Thymus (tissue), 11 donors: Measurements from ENCODE around the gene HMMR. TPM values are rescaled to one million over a fixed set of nuclear protein-coding genes. Genes with fewer than 3 reads are reported as not detected.

ENCODE experiments used
- DNase-seq, 9 donors: peaks; one replicate each; pipeline ENCODE4 v3.0.0-alpha.2; 2013; ENCODE audit warnings: low spot score in 9 of 9, low read depth in 6 of 9, missing footprints in 1 of 9
- H3K27ac ChIP-seq, 2 donors: one replicate each; pipeline ENCODE4 v1.5.1; 2013; ENCODE audit warnings: control low read depth in 1 of 2, low read depth in 1 of 2, low read length in 1 of 2, mild to moderate bottlenecking in 1 of 2, moderate library complexity in 1 of 2
- H3K27me3 ChIP-seq, 2 donors: one replicate each; pipeline ENCODE4 v1.5.1; 2013; ENCODE audit warnings: low read length in 1 of 2; ENCODE audit not compliant: control insufficient read depth in 2 of 2, insufficient read depth in 1 of 2
- H3K36me3 ChIP-seq, 2 donors: one replicate each; pipeline ENCODE4 v1.5.1; 2013; ENCODE audit warnings: low read length in 1 of 2, mild to moderate bottlenecking in 1 of 2, moderate library complexity in 1 of 2; ENCODE audit not compliant: control insufficient read depth in 2 of 2, insufficient read depth in 2 of 2
- H3K4me1 ChIP-seq, 2 donors: one replicate each; pipeline ENCODE4 v1.5.1; 2013; ENCODE audit warnings: low read length in 2 of 2; ENCODE audit not compliant: control insufficient read depth in 2 of 2, insufficient read depth in 2 of 2
- H3K4me3 ChIP-seq, 2 donors: one replicate each; pipeline ENCODE4 v1.5.1; 2013; ENCODE audit warnings: low read length in 2 of 2, control low read depth in 1 of 2, mild to moderate bottlenecking in 1 of 2
- H3K9me3 ChIP-seq, 2 donors: one replicate each; pipeline ENCODE4 v1.5.1; 2013; ENCODE audit warnings: low read length in 1 of 2, mild to moderate bottlenecking in 1 of 2; ENCODE audit not compliant: control insufficient read depth in 2 of 2, insufficient read depth in 1 of 2
- WGBS: extraction: QIAGEN DNeasy Blood & Tissue Kit; methylation state at CpG from one replicate; pipeline ENCODE4 v1.1.7; 2013; 5-methylcytosine and 5-hydroxymethylcytosine counted together
- polyA plus RNA-seq: library from polyadenylated mRNA; stranded (reverse); fragments of 200-250 nt; gene quantifications from one replicate; pipeline ENCODE4 v1.2.3, GENCODE V29; 2013
- total RNA-seq: library from RNA; stranded (reverse); fragments of 120-200 nt; gene quantifications from one replicate; pipeline ENCODE4 v1.2.4, GENCODE V29; 2013
- donor health status: healthy.

The HMMR gene
- total and polyA plus RNA-seq, 2 donors = 6.2 to 54.9 TPM

- WGBS = 53% methylated on average over 5 of the region's 5 CpGs
Measured at GRCh38 chr5:163508753-163509152, 48.3 kb downstream of the HMMR start.

GRCh38 chr5:163509291-163509951 lies 49.0 kb downstream of the HMMR start:
- H3K4me3 ChIP-seq = peak overlapping the region in 1 of 2 donors; percentile 17
- peaks cover 8 to 24% of the 10 kb centered on the region in 2 donors for H3K36me3 ChIP-seq
- H3K27ac ChIP-seq = peak overlapping the region in 1 of 2 donors; percentile 64
- H3K4me1 ChIP-seq = peaks cover 5 to 8% of the 10 kb centered on the region in 2 donors
- no peak for DNase-seq
- no peaks in the 10 kb centered on the region for H3K9me3 ChIP-seq
- 76% methylated on average over 7 of the region's 7 CpGs for WGBS
- H3K27me3 ChIP-seq = no peaks in the 10 kb centered on the region

More at GRCh38 chr5:163508753-163509152, 48.3 kb downstream of the HMMR start:
- Histone ChIP-seq H3K9me3 (no peaks in the 10 kb centered on the region), H3K36me3 (peaks cover 8 to 22% of the 10 kb centered on the region in 2 donors), H3K4me1 (peaks cover 5 to 8% of the 10 kb centered on the region in 2 donors), H3K27me3 (no peaks in the 10 kb centered on the region), H3K27ac (no peak overlapping the region), H3K4me3 (no peak overlapping the region)
- DNase-seq = no peak

GRCh38 chr5:163512526-163512925 lies 52.1 kb downstream of the HMMR start:
- 98% methylated on average over 5 of the region's 5 CpGs for WGBS
- peaks cover 22 to 51% of the 10 kb centered on the region in 2 donors for H3K36me3 ChIP-seq
- H3K27me3 ChIP-seq = no peaks in the 10 kb centered on the region
- DNase-seq = no peak
- H3K4me3 ChIP-seq = no peak overlapping the region
- no peak overlapping the region for H3K27ac ChIP-seq
- H3K9me3 ChIP-seq = no peaks in the 10 kb centered on the region
- peaks cover 5 to 8% of the 10 kb centered on the region in 2 donors for H3K4me1 ChIP-seq

GRCh38 chr5:163525096-163525495 lies 64.7 kb downstream of the HMMR start:
- 94% methylated on average over 1 of the region's 1 CpG for WGBS
- H3K9me3 ChIP-seq = no peaks in the 10 kb centered on the region
- DNase-seq = no peak
- no peak overlapping the region for H3K4me3 ChIP-seq
- no peaks in the 10 kb centered on the region for H3K4me1 ChIP-seq
- no peaks in the 10 kb centered on the region for H3K27me3 ChIP-seq
- peaks cover 0 to 13% of the 10 kb centered on the region in 2 donors for H3K36me3 ChIP-seq
- H3K27ac ChIP-seq = no peak overlapping the region

GRCh38 chr5:163529698-163530097 lies 69.3 kb downstream of the HMMR start:
- DNase-seq = no peak
- WGBS = 82% methylated on average over 5 of the region's 5 CpGs
- Histone ChIP-seq H3K9me3 (no peaks in the 10 kb centered on the region), H3K27ac (no peak overlapping the region), H3K36me3 (no peaks in the 10 kb centered on the region), H3K27me3 (no peaks in the 10 kb centered on the region), H3K4me1 (no peaks in the 10 kb centered on the region), H3K4me3 (no peak overlapping the region)

GRCh38 chr5:163531272-163531671 lies 70.8 kb downstream of the HMMR start:
- DNase-seq = no peak
- H3K36me3 ChIP-seq = no peaks in the 10 kb centered on the region
- H3K27me3 ChIP-seq = no peaks in the 10 kb centered on the region
- WGBS = 80% methylated on average over 3 of the region's 3 CpGs
- no peak overlapping the region for H3K4me3 ChIP-seq
- H3K9me3 ChIP-seq = no peaks in the 10 kb centered on the region
- H3K4me1 ChIP-seq = no peaks in the 10 kb centered on the region
- no peak overlapping the region for H3K27ac ChIP-seq

- Histone ChIP-seq H3K36me3 (no peaks in the 10 kb centered on the region), H3K27ac (no peak overlapping the region), H3K27me3 (no peaks in the 10 kb centered on the region), H3K9me3 (no peaks in the 10 kb centered on the region), H3K4me1 (no peaks in the 10 kb centered on the region), H3K4me3 (no peak overlapping the region)
- WGBS = 85% methylated on average over 5 of the region's 5 CpGs
- DNase-seq = no peak
Measured at GRCh38 chr5:163532171-163533084, 72.0 kb downstream of the HMMR start.

- Histone ChIP-seq H3K4me3 (no peak overlapping the region), H3K9me3 (no peaks in the 10 kb centered on the region), H3K27me3 (no peaks in the 10 kb centered on the region), H3K36me3 (no peaks in the 10 kb centered on the region), H3K4me1 (no peaks in the 10 kb centered on the region), H3K27ac (no peak overlapping the region)
- WGBS = 92% methylated on average over 2 of the region's 2 CpGs
- DNase-seq = no peak
Measured at GRCh38 chr5:163533223-163533622, 72.8 kb downstream of the HMMR start.

GRCh38 chr5:163534492-163535094 lies 74.2 kb downstream of the HMMR start:
- WGBS = 81% methylated on average over 2 of the region's 2 CpGs

More at GRCh38 chr5:163534492-163535094, 74.2 kb downstream of the HMMR start:
- Histone ChIP-seq H3K36me3 (no peaks in the 10 kb centered on the region), H3K4me1 (no peaks in the 10 kb centered on the region), H3K9me3 (no peaks in the 10 kb centered on the region), H3K4me3 (no peak overlapping the region), H3K27me3 (no peaks in the 10 kb centered on the region), H3K27ac (no peak overlapping the region)
- no peak for DNase-seq
